ENCODE data around the gene ANP32E.
"Not testable (repeated sequence)": the region's sequence is repeated elsewhere in the genome, so short reads cannot be mapped to it uniquely, and the experiment has no call there.

ANP32E gene

GRCh38 chr1:150213170-150214098, 22.5 kb downstream of the ANP32E start:
- DNase-seq (ENCODE audit: low spot score) = peak; percentile 97

- DNase-seq (ENCODE audit: low spot score) = no peak
Measured at GRCh38 chr1:150212070-150212469, 23.8 kb downstream of the ANP32E start.

GRCh38 chr1:150210706-150211105, 25.2 kb downstream of the ANP32E start:
- DNase-seq (ENCODE audit: low spot score) = no peak

- DNase-seq (ENCODE audit: low spot score) = no peak
Measured at GRCh38 chr1:150210091-150210490, 25.8 kb downstream of the ANP32E start.

GRCh38 chr1:150208460-150208859, 27.5 kb downstream of the ANP32E start:
- not testable (repeated sequence) for DNase-seq (ENCODE audit: low spot score)

GRCh38 chr1:150207281-150207971, 28.5 kb downstream of the ANP32E start:
- no peak for DNase-seq (ENCODE audit: low spot score)

- DNase-seq (ENCODE audit: low spot score) = no peak
Measured at GRCh38 chr1:150196417-150196816, 39.5 kb downstream of the ANP32E start.

- no peak for DNase-seq (ENCODE audit: low spot score)
Measured at GRCh38 chr1:150194381-150195031, 41.4 kb downstream of the ANP32E start.

GRCh38 chr1:150192012-150192411, 43.9 kb downstream of the ANP32E start:
- DNase-seq (ENCODE audit: low spot score) = no peak

- no peak for DNase-seq (ENCODE audit: low spot score)
Measured at GRCh38 chr1:150187560-150187931, 48.4 kb downstream of the ANP32E start.

- DNase-seq (ENCODE audit: low spot score) = peak; percentile 58
Measured at GRCh38 chr1:150186789-150187559, 48.9 kb downstream of the ANP32E start.

- DNase-seq (ENCODE audit: low spot score) = not testable (repeated sequence)
Measured at GRCh38 chr1:150186438-150186788, 49.5 kb downstream of the ANP32E start.

- no peak for DNase-seq (ENCODE audit: low spot score)
Measured at GRCh38 chr1:150185481-150185880, 50.4 kb downstream of the ANP32E start.

- no peak for DNase-seq (ENCODE audit: low spot score)
Measured at GRCh38 chr1:150183061-150183460, 52.9 kb downstream of the ANP32E start.

- DNase-seq (ENCODE audit: low spot score) = no peak
Measured at GRCh38 chr1:150182247-150182646, 53.7 kb downstream of the ANP32E start.

- no peak for DNase-seq (ENCODE audit: low spot score)
Measured at GRCh38 chr1:150180474-150180873, 55.4 kb downstream of the ANP32E start.

- no peak for DNase-seq (ENCODE audit: low spot score)
Measured at GRCh38 chr1:150179867-150180266, 56.0 kb downstream of the ANP32E start.

GRCh38 chr1:150178548-150178947, 57.4 kb downstream of the ANP32E start:
- DNase-seq (ENCODE audit: low spot score) = no peak

GRCh38 chr1:150176593-150176992, 59.3 kb downstream of the ANP32E start:
- no peak for DNase-seq (ENCODE audit: low spot score)

- no peak for DNase-seq (ENCODE audit: low spot score)
Measured at GRCh38 chr1:150173141-150173585, 62.7 kb downstream of the ANP32E start.

- DNase-seq (ENCODE audit: low spot score) = no peak
Measured at GRCh38 chr1:150171801-150172200, 64.1 kb downstream of the ANP32E start.
